H1 (cell line): ENCODE results near the gene OR11A1. TPM values are rescaled to one million over a fixed set of nuclear protein-coding genes. Genes with fewer than 3 reads are reported as not detected.

Experiments
- CTCF ChIA-PET: fragments of 300-600 bp; sonication (Branson Sonifier 250); formaldehyde crosslinking; loops from one replicate; lab custom pipeline; 2021; ENCODE audit not compliant: partially characterized antibody; lab: Charles Lee
- POLR2A ChIA-PET: fragments of 300-600 bp; sonication (Branson Sonifier 250); formaldehyde crosslinking; loops from one replicate; lab custom pipeline; 2021; ENCODE audit warnings: inconsistent platforms; ENCODE audit not compliant: partially characterized antibody; lab: Charles Lee
- DNase-seq, 2 experiments: peaks; one replicate each; pipeline versions ENCODE4 v3.0.0 to v3.0.0-alpha.2; 2010 to 2022; ENCODE audit warnings: low spot score in 2 of 2, low read depth in 1 of 2, mixed read lengths in 1 of 2
- FAIRE-seq: peaks from 2 replicates; lab custom pipeline; 2011; peaks lifted over from hg19 to GRCh38; lab: Jason Lieb, UNC
- H2AFZ ChIP-seq: 2 replicates; pipeline ENCODE4 v1.8.1; 2012; ENCODE audit warnings: low read length, inconsistent platforms
- H2AK5ac ChIP-seq: 2 replicates; pipeline ENCODE4 v1.6.1; 2013; ENCODE audit warnings: low read depth, low read length
- H2BK120ac ChIP-seq: replicated peaks from 2 replicates; pipeline ENCODE3; 2013; ENCODE audit warnings: low read depth, low read length, inconsistent platforms
- H2BK12ac ChIP-seq: 2 replicates; pipeline ENCODE4 v1.6.1; 2013; ENCODE audit warnings: low read depth, low read length
- H2BK15ac ChIP-seq: 2 replicates; pipeline ENCODE4 v1.6.1; 2013; ENCODE audit warnings: low read length
- H2BK20ac ChIP-seq: 2 replicates; pipeline ENCODE4 v1.6.1; 2013; ENCODE audit warnings: low read length
- H2BK5ac ChIP-seq: 2 replicates; pipeline ENCODE4 v1.6.1; 2013; ENCODE audit warnings: low read depth, low read length
- H3K14ac ChIP-seq: 2 replicates; pipeline ENCODE4 v1.6.1; 2013; ENCODE audit warnings: inconsistent platforms; ENCODE audit not compliant: insufficient read length
- H3K18ac ChIP-seq: 2 replicates; pipeline ENCODE4 v1.6.1; 2013; ENCODE audit warnings: low read length; ENCODE audit errors: extremely low read depth
- H3K23ac ChIP-seq: 2 replicates; pipeline ENCODE4 v1.6.1; 2013; ENCODE audit warnings: inconsistent platforms; ENCODE audit not compliant: insufficient read length
- H3K23me2 ChIP-seq: 2 replicates; pipeline ENCODE4 v1.6.1; 2013; ENCODE audit warnings: low read depth, low read length
- H3K27ac ChIP-seq: 2 replicates; pipeline ENCODE4 v1.6.1; 2011; ENCODE audit warnings: low read depth, low read length, inconsistent platforms
- H3K27me3 ChIP-seq, 4 experiments: replicated peaks in 1 of 4; 1 replicate in 1 of 4; 2 replicates in 3 of 4; pipeline versions ENCODE4 v1.6.1 to v1.8.1; 2011 to 2013; ENCODE audit warnings: low read length in 3 of 4, mild to moderate bottlenecking in 3 of 4, inconsistent platforms in 2 of 4, mixed read lengths in 2 of 4, moderate library complexity in 1 of 4; ENCODE audit not compliant: control insufficient read depth in 3 of 4, insufficient read depth in 3 of 4; ENCODE audit errors: extremely low read depth in 1 of 4
- H3K36me3 ChIP-seq, 4 experiments: 2 replicates each; pipeline versions ENCODE4 v1.6.1 to v1.8.1; 2011 to 2013; ENCODE audit warnings: mild to moderate bottlenecking in 4 of 4, low read length in 3 of 4, moderate library complexity in 2 of 4, control low read depth in 1 of 4, inconsistent platforms in 1 of 4; ENCODE audit not compliant: insufficient read depth in 4 of 4, control insufficient read depth in 2 of 4
- H3K4ac ChIP-seq: replicated peaks from 2 replicates; pipeline ENCODE3; 2013; ENCODE audit warnings: low read length, low read depth, mixed read lengths, inconsistent platforms; ENCODE audit not compliant: insufficient read length
- H3K4me1 ChIP-seq, 4 experiments: replicated peaks in 1 of 4; 1 replicate in 1 of 4; 2 replicates in 3 of 4; pipeline versions ENCODE4 v1.6.1 to v1.8.1; 2011 to 2013; ENCODE audit warnings: low read length in 3 of 4, inconsistent platforms in 2 of 4, mixed read lengths in 1 of 4; ENCODE audit not compliant: insufficient read depth in 4 of 4, control insufficient read depth in 3 of 4
- H3K4me2 ChIP-seq, 2 experiments: 2 replicates each; pipeline versions ENCODE4 v1.6.1 to v1.8.1; 2011 to 2013; ENCODE audit warnings: low read depth in 2 of 2, low read length in 2 of 2, control low read depth in 1 of 2, inconsistent platforms in 1 of 2, mild to moderate bottlenecking in 1 of 2; ENCODE audit not compliant: insufficient read depth in 1 of 2
- H3K4me3 ChIP-seq, 4 experiments: fragments of 200-600, 300-600 bp in 1 of 4; sonication (generic), shearing (Covaris generic), sonication (Bioruptor Twin) in 1 of 4; 2 replicates each; pipeline versions ENCODE4 v1.5.1 to v1.8.1; 2011 to 2016; ENCODE audit warnings: low read length in 4 of 4, low read depth in 3 of 4, control low read depth in 2 of 4, inconsistent platforms in 2 of 4, mild to moderate bottlenecking in 2 of 4, mixed read lengths in 1 of 4, moderate library complexity in 1 of 4; ENCODE audit not compliant: insufficient read depth in 2 of 4; ENCODE audit errors: extremely low read depth in 1 of 4
- H3K56ac ChIP-seq: replicated peaks from 2 replicates; pipeline ENCODE3; 2013; ENCODE audit warnings: low read depth, mild to moderate bottlenecking, mixed read lengths, low read length, inconsistent platforms; ENCODE audit not compliant: insufficient read length
- H3K79me1 ChIP-seq: 2 replicates; pipeline ENCODE4 v1.6.1; 2013; ENCODE audit warnings: low read depth, low read length, control low read depth
- H3K79me2 ChIP-seq, 2 experiments: 2 replicates each; pipeline versions ENCODE4 v1.6.1 to v1.8.1; 2012 to 2013; ENCODE audit warnings: low read length in 2 of 2, mild to moderate bottlenecking in 2 of 2, inconsistent platforms in 1 of 2; ENCODE audit not compliant: insufficient read depth in 2 of 2, control insufficient read depth in 1 of 2
- H3K9ac ChIP-seq, 4 experiments: replicated peaks in 1 of 4; 1 replicate in 1 of 4; 2 replicates in 3 of 4; pipeline versions ENCODE4 v1.6.1 to v1.8.1; 2011 to 2013; ENCODE audit warnings: low read depth in 3 of 4, low read length in 3 of 4, control low read depth in 2 of 4, mild to moderate bottlenecking in 2 of 4, moderate library complexity in 2 of 4, inconsistent platforms in 1 of 4; ENCODE audit errors: extremely low read depth in 1 of 4
- H3K9me3 ChIP-seq, 2 experiments: 2 replicates each; pipeline versions ENCODE4 v1.6.1 to v1.8.1; 2012 to 2013; ENCODE audit warnings: mild to moderate bottlenecking in 2 of 2, moderate library complexity in 2 of 2, control low read depth in 1 of 2, inconsistent platforms in 1 of 2, low read depth in 1 of 2, low read length in 1 of 2, mixed read lengths in 1 of 2; ENCODE audit not compliant: insufficient read depth in 2 of 2
- H4K20me1 ChIP-seq, 2 experiments: replicated peaks in 1 of 2; 2 replicates each; pipeline versions ENCODE3 to v1.8.1; 2011 to 2013; ENCODE audit warnings: inconsistent platforms in 2 of 2, low read length in 2 of 2, mild to moderate bottlenecking in 1 of 2; ENCODE audit not compliant: insufficient read depth in 2 of 2, control insufficient read depth in 1 of 2
- H4K5ac ChIP-seq: 2 replicates; pipeline ENCODE4 v1.6.1; 2013; ENCODE audit warnings: low read length, low read depth, mixed read lengths, inconsistent platforms; ENCODE audit not compliant: insufficient read length
- H4K8ac ChIP-seq: 2 replicates; pipeline ENCODE4 v1.8.0; 2013; ENCODE audit warnings: mild to moderate bottlenecking, moderate library complexity, low read length, inconsistent platforms; ENCODE audit not compliant: insufficient read depth; ENCODE audit errors: extremely low read depth
- H4K91ac ChIP-seq: replicated peaks from 2 replicates; pipeline ENCODE3; 2013; ENCODE audit warnings: low read length, mixed read lengths, inconsistent platforms; ENCODE audit not compliant: insufficient read length
- CHD2 ChIP-seq: IDR thresholded peaks from 2 replicates; pipeline ENCODE4 v1.6.1; 2012; ENCODE audit warnings: low read length, improper control_type of control experiment
- MAFK ChIP-seq: IDR thresholded peaks from 2 replicates; pipeline ENCODE4 v1.6.1; 2012; ENCODE audit warnings: low read depth, mild to moderate bottlenecking, improper control_type of control experiment, low read length
- NANOG ChIP-seq: IDR thresholded peaks from 2 replicates; pipeline ENCODE4 v1.6.1; 2011; ENCODE audit warnings: low read length, low read depth, mild to moderate bottlenecking, inconsistent platforms; ENCODE audit not compliant: insufficient read depth, poor library complexity, severe bottlenecking
- WGBS, 2 experiments: shearing (Covaris generic) in 1 of 2; methylation state at CpG; one replicate each; pipeline versions ENCODE4 v1.1.6 to v1.1.7; 2013 to 2015; ENCODE audit warnings: low lambda C conversion rate in 2 of 2, mixed read lengths in 2 of 2, inconsistent platforms in 1 of 2, low coverage in 1 of 2, missing lambda C conversion rate in 1 of 2; ENCODE audit not compliant: insufficient replicate concordance in 2 of 2, insufficient coverage in 1 of 2, insufficient read length in 1 of 2; ENCODE audit errors: extremely low coverage in 1 of 2, missing lambda C conversion rate in 1 of 2; 5-methylcytosine and 5-hydroxymethylcytosine counted together
- polyA plus RNA-seq, 7 experiments: library from polyadenylated mRNA; depleted of rRNA in 3 of 7; stranded (reverse) in 5 of 7; unstranded in 2 of 7; fragments of >200 nt in 5 of 7; fragments of 200-250 nt in 2 of 7; gene quantifications; 1 replicate in 5 of 7; 2 replicates in 1 of 7; 4 replicates in 1 of 7; pipeline versions ENCODE4 v1.2.1 to v1.2.3, GENCODE V29; 2011 to 2013; ENCODE audit warnings: missing spikeins in 2 of 7, mixed read lengths in 2 of 7
- total RNA-seq: library from RNA; stranded (reverse); fragmentation: NEBNext Ultra II Directional; extraction: Animal tissue kit (Norgen Biotek cat#: 25700); gene quantifications from 2 replicates; pipeline ENCODE4 v1.2.1, GENCODE V29; 2021
- TF ChIP-seq, protein P1 (sequence below), 3 experiments: IDR thresholded peaks; 1 replicate in 2 of 3; 2 replicates in 1 of 3; pipeline versions ENCODE4 v1.5.1 to v1.6.1; 2011; ENCODE audit warnings: low read length in 3 of 3, mild to moderate bottlenecking in 3 of 3, inconsistent platforms in 2 of 3, low read depth in 1 of 3, moderate library complexity in 1 of 3; ENCODE audit not compliant: insufficient read depth in 1 of 3; ENCODE audit errors: control extremely low read depth in 1 of 3

The OR11A1 gene
- total and polyA plus RNA-seq, 2 of the 8 experiments (the other 6 are each of a cell fraction or from before 2014, with no cell fraction given), result not detected

- Histone ChIP-seq H3K56ac (no peak overlapping the region), H2BK20ac (no peak overlapping the region), H3K18ac (no peak overlapping the region), H2BK15ac (no peak overlapping the region), H3K23ac (no peak overlapping the region), H3K9ac (no peak overlapping the region), H2AFZ (no peak overlapping the region), H2BK120ac (no peak overlapping the region), H3K27ac (no peak overlapping the region), H2BK5ac (no peak overlapping the region), H3K4ac (no peak overlapping the region), H4K5ac (no peak overlapping the region), H3K79me1 (no peaks in the 10 kb centered on the region; the same call in 1 of the 2 replicates), H3K4me1 (no peaks in the 10 kb centered on the region; a peak in 1 of 7 replicates), H3K36me3 (no peaks in the 10 kb centered on the region), H3K14ac (no peak overlapping the region), H3K4me3 (no peak overlapping the region), H3K9me3 (no peaks in the 10 kb centered on the region), H4K20me1 (no peaks in the 10 kb centered on the region), H3K23me2 (no peaks in the 10 kb centered on the region), H4K91ac (no peak overlapping the region), H4K8ac (no peak overlapping the region; the same call in 1 of the 2 replicates), H2AK5ac (no peak overlapping the region), H2BK12ac (no peak overlapping the region), H3K4me2 (no peak overlapping the region), H3K79me2 (no peaks in the 10 kb centered on the region), H3K27me3 (no peaks in the 10 kb centered on the region; a peak in 1 of 7 replicates)
- 97% methylated on average over 3 of the region's 3 CpGs; no CpG with 5 or more reads in 1 of the 2 experiments for WGBS, 2 experiments
- DNase-seq (peak in 1 of 2 experiments; percentile 1), FAIRE-seq (no peak)
- ChIA-PET CTCF (no interaction called here), POLR2A (no interaction called here)
- TF ChIP-seq, protein P1, sequence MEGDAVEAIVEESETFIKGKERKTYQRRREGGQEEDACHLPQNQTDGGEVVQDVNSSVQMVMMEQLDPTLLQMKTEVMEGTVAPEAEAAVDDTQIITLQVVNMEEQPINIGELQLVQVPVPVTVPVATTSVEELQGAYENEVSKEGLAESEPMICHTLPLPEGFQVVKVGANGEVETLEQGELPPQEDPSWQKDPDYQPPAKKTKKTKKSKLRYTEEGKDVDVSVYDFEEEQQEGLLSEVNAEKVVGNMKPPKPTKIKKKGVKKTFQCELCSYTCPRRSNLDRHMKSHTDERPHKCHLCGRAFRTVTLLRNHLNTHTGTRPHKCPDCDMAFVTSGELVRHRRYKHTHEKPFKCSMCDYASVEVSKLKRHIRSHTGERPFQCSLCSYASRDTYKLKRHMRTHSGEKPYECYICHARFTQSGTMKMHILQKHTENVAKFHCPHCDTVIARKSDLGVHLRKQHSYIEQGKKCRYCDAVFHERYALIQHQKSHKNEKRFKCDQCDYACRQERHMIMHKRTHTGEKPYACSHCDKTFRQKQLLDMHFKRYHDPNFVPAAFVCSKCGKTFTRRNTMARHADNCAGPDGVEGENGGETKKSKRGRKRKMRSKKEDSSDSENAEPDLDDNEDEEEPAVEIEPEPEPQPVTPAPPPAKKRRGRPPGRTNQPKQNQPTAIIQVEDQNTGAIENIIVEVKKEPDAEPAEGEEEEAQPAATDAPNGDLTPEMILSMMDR (IDR thresholded peaks at IDR 0.05; ENCODE audit: control extremely low read depth in 1 of 3, insufficient read depth in 1 of 3, low read depth in 1 of 3, low read length in 3 of 3), result no peak
- TF ChIP-seq CHD2 (no peak), NANOG (no peak), MAFK (no peak)
These were observed 48.9 kb upstream of the OR11A1 start for GRCh38 chr6:29505808-29506207.
